ENCODE results near the gene CARMIL1.

Gene CARMIL1

GRCh38 chr6:25309886-25310285, 30.7 kb downstream of the CARMIL1 start:
- Histone ChIP-seq H3K9ac (ENCODE audit: low read depth, low read length) (no peak overlapping the region), H3K27me3 (ENCODE audit: insufficient read depth, low read length) (no peaks in the 10 kb centered on the region), H3K4me1 (ENCODE audit: insufficient read depth, low read length) (peaks cover 37% of the 10 kb centered on the region), H3K27ac (ENCODE audit: low read depth, low read length) (no peak overlapping the region), H3K4me3 (ENCODE audit: low read length) (no peak overlapping the region), H3K36me3 (ENCODE audit: insufficient read depth, low read length) (no peaks in the 10 kb centered on the region), H3K9me3 (ENCODE audit: insufficient read depth, low read depth, low read length) (no peaks in the 10 kb centered on the region)
- WGBS = 82% methylated on average over 7 of the region's 8 CpGs

GRCh38 chr6:25311331-25311840, 32.2 kb downstream of the CARMIL1 start:
- H3K27ac ChIP-seq (ENCODE audit: low read depth, low read length) = no peak overlapping the region
- WGBS = no CpG with 5 or more reads among the region's 1 CpG
- H3K4me3 ChIP-seq (ENCODE audit: low read length) = no peak overlapping the region
- no peaks in the 10 kb centered on the region for H3K27me3 ChIP-seq (ENCODE audit: insufficient read depth, low read length)
- H3K9me3 ChIP-seq (ENCODE audit: insufficient read depth, low read depth, low read length) = no peaks in the 10 kb centered on the region
- H3K9ac ChIP-seq (ENCODE audit: low read depth, low read length) = no peak overlapping the region
- H3K4me1 ChIP-seq (ENCODE audit: insufficient read depth, low read length) = peaks cover 47% of the 10 kb centered on the region
- no peaks in the 10 kb centered on the region for H3K36me3 ChIP-seq (ENCODE audit: insufficient read depth, low read length)

- 89% methylated on average over 1 of the region's 2 CpGs for WGBS
- Histone ChIP-seq H3K4me1 (ENCODE audit: insufficient read depth, low read length) (peaks cover 53% of the 10 kb centered on the region), H3K9ac (ENCODE audit: low read depth, low read length) (no peak overlapping the region), H3K4me3 (ENCODE audit: low read length) (no peak overlapping the region), H3K9me3 (ENCODE audit: insufficient read depth, low read depth, low read length) (no peaks in the 10 kb centered on the region), H3K36me3 (ENCODE audit: insufficient read depth, low read length) (no peaks in the 10 kb centered on the region), H3K27ac (ENCODE audit: low read depth, low read length) (no peak overlapping the region), H3K27me3 (ENCODE audit: insufficient read depth, low read length) (no peaks in the 10 kb centered on the region)
These were observed 33.0 kb downstream of the CARMIL1 start for GRCh38 chr6:25312034-25312620.

- WGBS = 16% methylated on average over 2 of the region's 2 CpGs
- peaks cover 54% of the 10 kb centered on the region for H3K4me1 ChIP-seq (ENCODE audit: insufficient read depth, low read length)
- no peaks in the 10 kb centered on the region for H3K27me3 ChIP-seq (ENCODE audit: insufficient read depth, low read length)
- no peak overlapping the region; the same call in 1 of the 2 replicates for H3K9ac ChIP-seq (ENCODE audit: low read depth, low read length)
- no peaks in the 10 kb centered on the region for H3K9me3 ChIP-seq (ENCODE audit: insufficient read depth, low read depth, low read length)
- H3K36me3 ChIP-seq (ENCODE audit: insufficient read depth, low read length) = no peaks in the 10 kb centered on the region
- H3K27ac ChIP-seq (ENCODE audit: low read depth, low read length) = no peak overlapping the region
- H3K4me3 ChIP-seq (ENCODE audit: low read length) = no peak overlapping the region
These were observed 33.5 kb downstream of the CARMIL1 start for GRCh38 chr6:25312703-25313102.

GRCh38 chr6:25314509-25315175, 35.5 kb downstream of the CARMIL1 start:
- Histone ChIP-seq H3K9ac (ENCODE audit: low read depth, low read length) (no peak overlapping the region), H3K27me3 (ENCODE audit: insufficient read depth, low read length) (no peaks in the 10 kb centered on the region), H3K4me1 (ENCODE audit: insufficient read depth, low read length) (peaks cover 64% of the 10 kb centered on the region), H3K9me3 (ENCODE audit: insufficient read depth, low read depth, low read length) (no peaks in the 10 kb centered on the region), H3K27ac (ENCODE audit: low read depth, low read length) (no peak overlapping the region), H3K4me3 (ENCODE audit: low read length) (no peak overlapping the region), H3K36me3 (ENCODE audit: insufficient read depth, low read length) (no peaks in the 10 kb centered on the region)
- 83% methylated on average over 1 of the region's 2 CpGs for WGBS

- Histone ChIP-seq H3K4me1 (ENCODE audit: insufficient read depth, low read length) (peaks cover 72% of the 10 kb centered on the region), H3K27ac (ENCODE audit: low read depth, low read length) (peak overlapping the region; percentile 36; the same call in 1 of the 2 replicates), H3K27me3 (ENCODE audit: insufficient read depth, low read length) (no peaks in the 10 kb centered on the region), H3K36me3 (ENCODE audit: insufficient read depth, low read length) (no peaks in the 10 kb centered on the region), H3K9me3 (ENCODE audit: insufficient read depth, low read depth, low read length) (no peaks in the 10 kb centered on the region), H3K9ac (ENCODE audit: low read depth, low read length) (no peak overlapping the region), H3K4me3 (ENCODE audit: low read length) (no peak overlapping the region)
- WGBS = 41% methylated on average over 10 of the region's 10 CpGs
These were observed 36.3 kb downstream of the CARMIL1 start for GRCh38 chr6:25315194-25316177.

- Histone ChIP-seq H3K4me1 (ENCODE audit: insufficient read depth, low read length) (peaks cover 68% of the 10 kb centered on the region), H3K4me3 (ENCODE audit: low read length) (no peak overlapping the region), H3K27ac (ENCODE audit: low read depth, low read length) (no peak overlapping the region), H3K9ac (ENCODE audit: low read depth, low read length) (no peak overlapping the region), H3K9me3 (ENCODE audit: insufficient read depth, low read depth, low read length) (no peaks in the 10 kb centered on the region), H3K27me3 (ENCODE audit: insufficient read depth, low read length) (no peaks in the 10 kb centered on the region), H3K36me3 (ENCODE audit: insufficient read depth, low read length) (no peaks in the 10 kb centered on the region)
- 83% methylated on average over 4 of the region's 4 CpGs for WGBS
These were observed 37.5 kb downstream of the CARMIL1 start for GRCh38 chr6:25316626-25317025.

GRCh38 chr6:25318589-25318988, 39.4 kb downstream of the CARMIL1 start:
- Histone ChIP-seq H3K9me3 (ENCODE audit: insufficient read depth, low read depth, low read length) (no peaks in the 10 kb centered on the region), H3K36me3 (ENCODE audit: insufficient read depth, low read length) (no peaks in the 10 kb centered on the region), H3K27ac (ENCODE audit: low read depth, low read length) (no peak overlapping the region), H3K27me3 (ENCODE audit: insufficient read depth, low read length) (no peaks in the 10 kb centered on the region), H3K9ac (ENCODE audit: low read depth, low read length) (no peak overlapping the region), H3K4me3 (ENCODE audit: low read length) (no peak overlapping the region), H3K4me1 (ENCODE audit: insufficient read depth, low read length) (peaks cover 48% of the 10 kb centered on the region)
- WGBS = 89% methylated on average over 6 of the region's 6 CpGs

GRCh38 chr6:25320459-25320858, 41.3 kb downstream of the CARMIL1 start:
- whole genome bisulfite sequencing = 35% methylated on average over 1 of the region's 1 CpG

GRCh38 chr6:25322692-25323091, 43.5 kb downstream of the CARMIL1 start:
- 99% methylated on average over 2 of the region's 2 CpGs for WGBS
- no peak overlapping the region for H3K27ac ChIP-seq (ENCODE audit: low read depth, low read length)

More at GRCh38 chr6:25320459-25320858, 41.3 kb downstream of the CARMIL1 start:
- Histone ChIP-seq H3K36me3 (ENCODE audit: insufficient read depth, low read length) (no peaks in the 10 kb centered on the region), H3K27ac (ENCODE audit: low read depth, low read length) (peak overlapping the region; percentile 19; the same call in 1 of the 2 replicates), H3K4me1 (ENCODE audit: insufficient read depth, low read length) (peaks cover 36% of the 10 kb centered on the region), H3K9me3 (ENCODE audit: insufficient read depth, low read depth, low read length) (no peaks in the 10 kb centered on the region), H3K27me3 (ENCODE audit: insufficient read depth, low read length) (no peaks in the 10 kb centered on the region), H3K4me3 (ENCODE audit: low read length) (no peak overlapping the region), H3K9ac (ENCODE audit: low read depth, low read length) (no peak overlapping the region)

More at GRCh38 chr6:25322692-25323091, 43.5 kb downstream of the CARMIL1 start:
- peaks cover 26% of the 10 kb centered on the region for H3K4me1 ChIP-seq (ENCODE audit: insufficient read depth, low read length)
- no peaks in the 10 kb centered on the region for H3K36me3 ChIP-seq (ENCODE audit: insufficient read depth, low read length)
- no peak overlapping the region for H3K4me3 ChIP-seq (ENCODE audit: low read length)
- H3K9ac ChIP-seq (ENCODE audit: low read depth, low read length) = no peak overlapping the region
- no peaks in the 10 kb centered on the region for H3K27me3 ChIP-seq (ENCODE audit: insufficient read depth, low read length)
- H3K9me3 ChIP-seq (ENCODE audit: insufficient read depth, low read depth, low read length) = no peaks in the 10 kb centered on the region
